ENCODE data around the gene PLXDC2.

The PLXDC2 gene

DNA sequence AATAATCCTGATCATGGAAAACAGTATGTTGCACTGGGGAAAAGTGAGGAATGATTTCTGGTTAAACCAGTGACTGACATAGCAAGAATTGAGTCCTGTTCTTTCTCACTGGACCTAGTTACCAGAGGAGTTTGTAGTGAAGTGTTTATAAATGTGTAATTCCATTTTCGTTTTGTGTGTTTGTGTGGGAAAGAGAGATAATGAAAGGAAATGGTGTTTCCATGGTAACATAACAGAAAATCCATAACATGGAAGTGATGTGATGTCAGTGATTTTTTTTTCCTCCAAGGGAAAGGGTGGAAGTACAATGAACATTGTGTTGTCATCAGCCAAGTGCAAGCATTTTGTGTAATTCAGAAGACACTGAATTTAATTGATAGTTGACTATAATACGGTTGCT lies 283.9 kb downstream of the PLXDC2 start:
- Histone ChIP-seq H3K36me3 (ENCODE audit: control insufficient read depth, insufficient read depth, low read length) (no peaks in the 10 kb centered on the region), H3K27me3 (ENCODE audit: control insufficient read depth, insufficient read depth, low read length) (no peaks in the 10 kb centered on the region), H3K4me1 (ENCODE audit: control insufficient read depth, insufficient read depth, low read length) (no peaks in the 10 kb centered on the region), H3K9me3 (ENCODE audit: control insufficient read depth, insufficient read depth, low read length) (no peaks in the 10 kb centered on the region), H3K4me3 (ENCODE audit: low read length) (no peak overlapping the region), H3K27ac (ENCODE audit: low read length) (no peak overlapping the region)
- 100% methylated on average over 1 of the region's 2 CpGs for WGBS (ENCODE audit: insufficient coverage, insufficient read length)
- no peak for DNase-seq (ENCODE audit: low read depth, low spot score)

DNA sequence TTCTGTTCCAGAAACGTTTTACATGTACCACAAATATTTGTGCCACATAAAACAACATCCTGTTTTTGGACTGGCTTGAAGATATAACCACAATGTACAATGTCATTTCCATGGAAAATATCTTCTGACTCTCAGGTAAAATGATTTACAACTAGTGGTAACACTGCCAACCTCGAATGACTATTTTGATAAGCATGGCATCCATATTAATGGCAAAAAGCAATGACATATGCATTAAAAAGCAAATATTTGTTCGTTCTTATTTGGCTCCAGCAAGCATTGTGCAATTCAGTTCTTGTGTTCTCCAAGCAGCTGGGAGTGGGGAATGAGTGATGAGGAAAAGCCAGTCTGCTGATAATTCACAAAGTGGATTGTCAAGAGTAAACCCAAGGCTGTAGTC lies 289.0 kb downstream of the PLXDC2 start:
- no peak overlapping the region for H3K27ac ChIP-seq (ENCODE audit: low read length)
- no peaks in the 10 kb centered on the region for H3K27me3 ChIP-seq (ENCODE audit: control insufficient read depth, insufficient read depth, low read length)
- H3K9me3 ChIP-seq (ENCODE audit: control insufficient read depth, insufficient read depth, low read length) = no peaks in the 10 kb centered on the region
- no peaks in the 10 kb centered on the region for H3K36me3 ChIP-seq (ENCODE audit: control insufficient read depth, insufficient read depth, low read length)
- H3K4me3 ChIP-seq (ENCODE audit: low read length) = no peak overlapping the region
- no CpG with 5 or more reads among the region's 3 CpGs for WGBS (ENCODE audit: insufficient coverage, insufficient read length)
- H3K4me1 ChIP-seq (ENCODE audit: control insufficient read depth, insufficient read depth, low read length) = no peaks in the 10 kb centered on the region
- DNase-seq (ENCODE audit: low read depth, low spot score) = no peak

DNA sequence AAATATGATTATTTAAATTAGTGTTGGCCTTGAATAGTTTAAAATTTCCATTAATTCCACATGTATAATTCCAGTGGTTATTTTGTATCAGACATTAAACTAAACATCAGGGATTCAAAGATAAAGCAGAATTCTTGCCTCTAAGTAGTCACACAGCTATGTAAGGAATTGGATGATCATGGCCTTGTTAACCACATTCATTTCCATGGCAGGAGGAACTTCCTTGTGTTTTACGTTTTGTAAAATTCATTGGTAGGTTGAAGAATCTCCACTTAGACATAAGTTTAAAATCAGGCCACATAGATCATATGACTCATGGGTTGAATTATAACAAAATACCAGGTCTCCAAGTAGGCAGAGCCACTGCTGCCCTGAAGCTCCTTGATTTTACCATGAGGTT lies 289.7 kb downstream of the PLXDC2 start:
- H3K4me1 ChIP-seq (ENCODE audit: control insufficient read depth, insufficient read depth, low read length) = no peaks in the 10 kb centered on the region
- H3K9me3 ChIP-seq (ENCODE audit: control insufficient read depth, insufficient read depth, low read length) = no peaks in the 10 kb centered on the region
- H3K36me3 ChIP-seq (ENCODE audit: control insufficient read depth, insufficient read depth, low read length) = no peaks in the 10 kb centered on the region
- no peak overlapping the region for H3K27ac ChIP-seq (ENCODE audit: low read length)
- no CpG with 5 or more reads among the region's 1 CpG for WGBS (ENCODE audit: insufficient coverage, insufficient read length)
- no peak for DNase-seq (ENCODE audit: low read depth, low spot score)
- H3K27me3 ChIP-seq (ENCODE audit: control insufficient read depth, insufficient read depth, low read length) = no peaks in the 10 kb centered on the region
- no peak overlapping the region for H3K4me3 ChIP-seq (ENCODE audit: low read length)

DNA sequence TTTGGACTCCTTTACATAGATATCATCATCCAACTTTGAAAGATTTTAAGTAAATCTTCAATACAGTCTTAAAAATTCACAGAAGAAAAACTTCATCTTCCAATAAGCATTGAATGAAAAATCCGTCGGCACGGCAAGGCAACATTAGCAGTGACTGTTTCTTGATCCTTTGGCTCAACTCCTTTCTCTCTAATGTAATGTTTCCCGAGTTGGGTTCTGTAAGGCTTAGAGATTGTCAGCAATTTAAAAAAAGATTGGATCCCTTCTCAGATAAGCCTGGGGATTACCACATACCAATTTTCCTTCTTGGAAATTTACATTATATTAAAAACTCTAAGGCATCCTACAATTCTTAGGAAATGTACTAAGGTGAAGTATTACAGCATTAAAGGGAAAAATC lies 291.8 kb downstream of the PLXDC2 start:
- WGBS (ENCODE audit: insufficient coverage, insufficient read length) = no CpG with 5 or more reads among the region's 4 CpGs

DNA sequence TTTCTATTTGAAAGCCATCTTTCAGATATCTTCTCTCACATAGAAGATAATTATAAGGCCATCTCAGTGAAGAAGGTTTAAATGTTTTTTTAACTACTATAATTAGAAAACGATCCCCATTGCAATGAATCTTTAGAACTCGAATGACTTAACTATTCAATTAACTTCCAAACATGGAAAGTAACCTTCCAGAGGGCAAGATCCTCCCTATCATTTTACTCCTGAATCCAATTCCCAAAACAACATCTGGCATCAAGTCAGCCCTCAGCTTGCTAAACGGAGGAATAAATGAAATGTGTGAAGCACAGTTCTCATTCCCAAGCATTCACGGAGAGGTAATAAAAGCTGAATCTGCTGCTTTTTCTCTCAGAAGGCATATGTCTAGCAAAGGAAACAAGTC lies 293.4 kb downstream of the PLXDC2 start:
- Histone ChIP-seq H3K27ac (ENCODE audit: low read length) (no peak overlapping the region), H3K4me3 (ENCODE audit: low read length) (no peak overlapping the region), H3K9me3 (ENCODE audit: control insufficient read depth, insufficient read depth, low read length) (no peaks in the 10 kb centered on the region), H3K36me3 (ENCODE audit: control insufficient read depth, insufficient read depth, low read length) (no peaks in the 10 kb centered on the region), H3K27me3 (ENCODE audit: control insufficient read depth, insufficient read depth, low read length) (no peaks in the 10 kb centered on the region), H3K4me1 (ENCODE audit: control insufficient read depth, insufficient read depth, low read length) (no peaks in the 10 kb centered on the region)
- WGBS (ENCODE audit: insufficient coverage, insufficient read length) = no CpG with 5 or more reads among the region's 4 CpGs
- DNase-seq (ENCODE audit: low read depth, low spot score) = no peak

More for the DNA sequence above, 291.8 kb downstream of the PLXDC2 start:
- H3K9me3 ChIP-seq (ENCODE audit: control insufficient read depth, insufficient read depth, low read length) = no peaks in the 10 kb centered on the region
- no peaks in the 10 kb centered on the region for H3K4me1 ChIP-seq (ENCODE audit: control insufficient read depth, insufficient read depth, low read length)
- H3K27ac ChIP-seq (ENCODE audit: low read length) = no peak overlapping the region
- H3K27me3 ChIP-seq (ENCODE audit: control insufficient read depth, insufficient read depth, low read length) = no peaks in the 10 kb centered on the region
- no peaks in the 10 kb centered on the region for H3K36me3 ChIP-seq (ENCODE audit: control insufficient read depth, insufficient read depth, low read length)
- DNase-seq (ENCODE audit: low read depth, low spot score) = no peak
- H3K4me3 ChIP-seq (ENCODE audit: low read length) = no peak overlapping the region

DNA sequence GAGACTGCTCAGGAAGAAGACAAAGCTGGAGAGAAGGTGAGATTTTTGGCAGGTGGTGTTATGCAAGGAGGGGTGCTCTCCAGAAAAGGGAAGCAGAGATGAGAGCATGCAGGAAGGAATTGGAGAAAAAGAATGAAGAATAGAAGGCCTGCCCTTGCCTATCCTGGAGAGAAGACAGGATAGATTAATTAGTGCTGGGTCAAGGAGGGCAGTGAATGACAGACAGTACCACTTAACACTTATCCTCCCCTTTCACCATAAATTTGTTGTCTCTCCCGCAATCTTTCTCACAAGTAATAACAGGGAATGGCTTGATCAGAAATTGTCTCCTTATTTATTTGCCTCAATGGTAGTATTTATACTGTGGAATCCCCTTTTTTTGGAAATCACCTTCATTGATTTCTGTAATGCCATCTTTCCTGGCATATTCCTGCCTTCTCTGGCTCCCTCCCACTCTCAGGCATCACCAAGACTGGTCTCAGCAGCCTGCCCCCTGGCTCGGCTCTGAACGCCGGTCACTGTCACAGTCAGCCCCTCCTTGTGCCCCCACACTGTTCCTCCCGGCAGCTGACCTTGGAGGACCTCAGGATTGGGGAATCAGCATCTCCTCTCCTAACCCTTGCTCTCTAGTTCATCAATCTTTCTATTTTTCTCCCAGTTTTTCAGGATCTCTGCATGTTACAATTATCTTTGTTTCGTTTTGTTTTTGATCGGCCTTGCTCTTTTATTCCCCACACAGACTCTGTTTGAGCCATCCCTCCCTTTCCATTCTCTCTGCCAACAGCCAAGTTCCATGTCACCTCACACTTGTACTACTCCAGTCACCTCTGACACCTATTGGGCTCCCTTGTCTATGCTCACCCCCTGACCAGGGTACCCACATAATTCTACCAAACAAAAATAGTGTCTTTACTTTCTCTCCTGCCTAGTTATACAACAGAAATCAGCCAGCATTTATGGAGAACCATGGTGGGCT lies 294.2 kb downstream of the PLXDC2 start:
- Histone ChIP-seq H3K9me3 (ENCODE audit: control insufficient read depth, insufficient read depth, low read length) (no peaks in the 10 kb centered on the region), H3K27me3 (ENCODE audit: control insufficient read depth, insufficient read depth, low read length) (no peaks in the 10 kb centered on the region), H3K4me3 (ENCODE audit: low read length) (no peak overlapping the region), H3K27ac (ENCODE audit: low read length) (no peak overlapping the region), H3K4me1 (ENCODE audit: control insufficient read depth, insufficient read depth, low read length) (no peaks in the 10 kb centered on the region), H3K36me3 (ENCODE audit: control insufficient read depth, insufficient read depth, low read length) (no peaks in the 10 kb centered on the region)
- DNase-seq (ENCODE audit: low read depth, low spot score) = no peak
- no CpG with 5 or more reads among the region's 7 CpGs for WGBS (ENCODE audit: insufficient coverage, insufficient read length)

DNA sequence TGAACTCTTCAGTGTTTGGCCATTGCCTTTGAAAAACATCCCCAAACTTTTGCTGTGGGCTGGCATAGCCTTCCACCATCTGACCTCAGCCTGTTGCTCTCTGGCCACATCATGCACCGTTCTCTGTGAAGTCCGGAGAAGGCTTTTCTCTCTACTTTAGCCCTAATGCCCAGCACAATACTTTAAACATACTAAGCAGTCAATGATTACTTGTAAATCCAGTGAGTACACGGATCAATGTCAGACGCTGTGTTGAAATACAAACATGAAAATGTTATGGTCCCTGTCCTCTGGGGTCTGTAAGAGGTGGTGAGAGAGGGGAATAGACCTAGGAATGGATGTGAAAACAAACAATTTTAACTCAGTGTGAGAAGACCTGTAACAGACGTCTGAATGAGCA lies 297.9 kb downstream of the PLXDC2 start:
- Histone ChIP-seq H3K9me3 (ENCODE audit: control insufficient read depth, insufficient read depth, low read length) (no peaks in the 10 kb centered on the region), H3K36me3 (ENCODE audit: control insufficient read depth, insufficient read depth, low read length) (no peaks in the 10 kb centered on the region), H3K4me3 (ENCODE audit: low read length) (no peak overlapping the region), H3K4me1 (ENCODE audit: control insufficient read depth, insufficient read depth, low read length) (peaks cover 3% of the 10 kb centered on the region; the same call in 1 of the 2 replicates), H3K27ac (ENCODE audit: low read length) (no peak overlapping the region), H3K27me3 (ENCODE audit: control insufficient read depth, insufficient read depth, low read length) (no peaks in the 10 kb centered on the region)
- WGBS (ENCODE audit: insufficient coverage, insufficient read length) = no CpG with 5 or more reads among the region's 5 CpGs
- no peak for DNase-seq (ENCODE audit: low read depth, low spot score)

DNA sequence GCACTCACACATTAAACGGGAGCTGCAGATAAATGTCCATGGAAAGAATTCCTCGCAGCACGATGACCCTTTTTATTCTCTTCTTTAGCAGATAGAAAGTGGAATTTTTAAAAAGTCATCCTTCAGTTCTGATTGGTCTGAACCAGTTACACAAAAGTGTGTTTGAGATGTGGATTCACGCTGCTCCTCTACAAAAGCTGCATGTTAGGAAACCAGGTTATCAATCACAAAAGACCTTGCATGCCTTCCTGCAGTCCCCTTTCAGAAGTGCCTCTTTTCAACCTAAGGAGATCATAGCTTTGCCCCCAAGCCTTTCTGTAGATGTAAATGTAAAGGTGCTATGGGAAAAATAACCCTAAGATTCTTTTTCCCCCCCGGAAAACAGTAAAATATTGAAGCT lies 299.7 kb downstream of the PLXDC2 start:
- Histone ChIP-seq H3K27me3 (ENCODE audit: control insufficient read depth, insufficient read depth, low read length) (no peaks in the 10 kb centered on the region), H3K9me3 (ENCODE audit: control insufficient read depth, insufficient read depth, low read length) (no peaks in the 10 kb centered on the region), H3K27ac (ENCODE audit: low read length) (no peak overlapping the region), H3K4me3 (ENCODE audit: low read length) (no peak overlapping the region), H3K36me3 (ENCODE audit: control insufficient read depth, insufficient read depth, low read length) (no peaks in the 10 kb centered on the region), H3K4me1 (ENCODE audit: control insufficient read depth, insufficient read depth, low read length) (peaks cover 3% of the 10 kb centered on the region; the same call in 1 of the 2 replicates)
- DNase-seq (ENCODE audit: low read depth, low spot score) = peak; percentile 5
- no CpG with 5 or more reads among the region's 5 CpGs for WGBS (ENCODE audit: insufficient coverage, insufficient read length)

DNA sequence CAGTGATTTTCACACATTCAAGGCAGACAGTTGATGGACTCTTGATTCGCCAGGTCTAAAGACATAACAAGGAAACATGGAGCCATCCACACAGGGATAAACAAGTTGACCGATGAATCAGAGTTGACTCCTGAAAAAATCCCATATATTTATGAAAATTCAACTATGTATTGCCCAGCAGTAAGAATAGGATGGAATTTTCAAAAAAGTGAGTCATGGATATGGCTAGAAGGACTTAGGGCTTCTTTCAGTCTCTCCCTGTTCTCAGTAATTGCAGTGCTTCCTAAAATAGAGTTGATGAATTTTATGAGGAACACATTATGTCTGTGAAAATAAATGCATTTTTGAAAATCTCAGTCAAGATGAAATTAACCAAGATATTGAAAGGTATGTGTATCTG lies 301.2 kb downstream of the PLXDC2 start:
- no peak overlapping the region for H3K4me3 ChIP-seq (ENCODE audit: low read length)
- H3K27me3 ChIP-seq (ENCODE audit: control insufficient read depth, insufficient read depth, low read length) = no peaks in the 10 kb centered on the region
- no peaks in the 10 kb centered on the region for H3K9me3 ChIP-seq (ENCODE audit: control insufficient read depth, insufficient read depth, low read length)
- DNase-seq (ENCODE audit: low read depth, low spot score) = no peak
- WGBS (ENCODE audit: insufficient coverage, insufficient read length) = no CpG with 5 or more reads among the region's 2 CpGs
- H3K27ac ChIP-seq (ENCODE audit: low read length) = no peak overlapping the region
- peaks cover 3% of the 10 kb centered on the region; the same call in 1 of the 2 replicates for H3K4me1 ChIP-seq (ENCODE audit: control insufficient read depth, insufficient read depth, low read length)
- no peaks in the 10 kb centered on the region for H3K36me3 ChIP-seq (ENCODE audit: control insufficient read depth, insufficient read depth, low read length)

DNA sequence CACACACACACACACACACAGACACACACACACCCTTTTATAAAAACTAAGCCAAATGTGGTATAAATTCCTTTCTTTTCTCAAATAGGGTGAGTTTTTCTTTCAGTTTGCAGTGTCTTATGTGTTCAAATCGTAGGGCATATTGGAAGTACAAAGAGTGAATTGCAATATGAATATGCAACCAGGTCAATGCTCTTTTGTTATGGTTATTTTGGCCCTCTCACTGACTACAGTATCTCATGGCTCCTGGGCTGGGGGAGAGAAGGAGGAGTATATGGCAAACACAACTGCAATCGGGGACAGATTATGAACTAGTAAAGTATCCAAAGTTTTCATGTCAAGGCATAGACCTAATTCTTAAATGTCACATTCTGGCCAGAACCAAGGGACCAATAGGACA lies 301.9 kb downstream of the PLXDC2 start:
- Histone ChIP-seq H3K27ac (ENCODE audit: low read length) (no peak overlapping the region), H3K27me3 (ENCODE audit: control insufficient read depth, insufficient read depth, low read length) (no peaks in the 10 kb centered on the region), H3K4me3 (ENCODE audit: low read length) (no peak overlapping the region), H3K4me1 (ENCODE audit: control insufficient read depth, insufficient read depth, low read length) (peaks cover 3% of the 10 kb centered on the region; the same call in 1 of the 2 replicates), H3K9me3 (ENCODE audit: control insufficient read depth, insufficient read depth, low read length) (no peaks in the 10 kb centered on the region), H3K36me3 (ENCODE audit: control insufficient read depth, insufficient read depth, low read length) (no peaks in the 10 kb centered on the region)
- WGBS (ENCODE audit: insufficient coverage, insufficient read length) = no CpG with 5 or more reads among the region's 2 CpGs
- DNase-seq (ENCODE audit: low read depth, low spot score) = peak; percentile 7

DNA sequence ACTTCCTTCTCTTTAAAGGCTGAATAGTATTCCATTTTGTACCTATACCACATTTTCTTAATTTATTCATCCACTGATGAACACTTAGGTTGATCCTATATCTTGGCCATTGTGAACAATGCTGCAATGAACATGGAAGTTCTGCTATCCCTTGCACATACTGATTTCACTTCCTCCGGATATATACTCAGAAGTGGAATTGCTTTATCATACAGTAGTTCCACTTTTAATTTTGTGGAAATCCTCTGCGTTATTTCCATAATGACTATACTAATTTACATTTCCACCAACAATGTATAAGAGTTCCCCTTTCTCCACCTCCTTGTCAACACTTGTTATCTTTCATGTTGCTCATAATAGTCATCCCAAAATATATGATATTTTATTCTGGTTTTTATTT lies 312.6 kb downstream of the PLXDC2 start:
- WGBS (ENCODE audit: insufficient coverage, insufficient read length) = no CpG with 5 or more reads among the region's 2 CpGs
- Histone ChIP-seq H3K36me3 (ENCODE audit: control insufficient read depth, insufficient read depth, low read length) (no peaks in the 10 kb centered on the region), H3K4me1 (ENCODE audit: control insufficient read depth, insufficient read depth, low read length) (no peaks in the 10 kb centered on the region), H3K27ac (ENCODE audit: low read length) (no peak overlapping the region), H3K27me3 (ENCODE audit: control insufficient read depth, insufficient read depth, low read length) (no peaks in the 10 kb centered on the region; the same call in 1 of the 2 replicates), H3K4me3 (ENCODE audit: low read length) (no peak overlapping the region), H3K9me3 (ENCODE audit: control insufficient read depth, insufficient read depth, low read length) (no peaks in the 10 kb centered on the region)
- DNase-seq (ENCODE audit: low read depth, low spot score) = no peak

All from iPS DF 6.9 (cell line).